Stimulated activated CD4-positive, alpha-beta T cell treated with anti-CD3 and anti-CD28 coated beads, TNF-alpha, amount 100 ng/mL, for 24 hours (primary cell): ENCODE data around the gene SFR1.

Experiments used
- DNase-seq, 3 experiments: peaks; one replicate each; pipeline ENCODE4 v3.0.0-alpha.2; 2020; ENCODE audit warnings: low read depth in 3 of 3

Gene SFR1, protein sequence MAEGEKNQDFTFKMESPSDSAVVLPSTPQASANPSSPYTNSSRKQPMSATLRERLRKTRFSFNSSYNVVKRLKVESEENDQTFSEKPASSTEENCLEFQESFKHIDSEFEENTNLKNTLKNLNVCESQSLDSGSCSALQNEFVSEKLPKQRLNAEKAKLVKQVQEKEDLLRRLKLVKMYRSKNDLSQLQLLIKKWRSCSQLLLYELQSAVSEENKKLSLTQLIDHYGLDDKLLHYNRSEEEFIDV

DNA sequence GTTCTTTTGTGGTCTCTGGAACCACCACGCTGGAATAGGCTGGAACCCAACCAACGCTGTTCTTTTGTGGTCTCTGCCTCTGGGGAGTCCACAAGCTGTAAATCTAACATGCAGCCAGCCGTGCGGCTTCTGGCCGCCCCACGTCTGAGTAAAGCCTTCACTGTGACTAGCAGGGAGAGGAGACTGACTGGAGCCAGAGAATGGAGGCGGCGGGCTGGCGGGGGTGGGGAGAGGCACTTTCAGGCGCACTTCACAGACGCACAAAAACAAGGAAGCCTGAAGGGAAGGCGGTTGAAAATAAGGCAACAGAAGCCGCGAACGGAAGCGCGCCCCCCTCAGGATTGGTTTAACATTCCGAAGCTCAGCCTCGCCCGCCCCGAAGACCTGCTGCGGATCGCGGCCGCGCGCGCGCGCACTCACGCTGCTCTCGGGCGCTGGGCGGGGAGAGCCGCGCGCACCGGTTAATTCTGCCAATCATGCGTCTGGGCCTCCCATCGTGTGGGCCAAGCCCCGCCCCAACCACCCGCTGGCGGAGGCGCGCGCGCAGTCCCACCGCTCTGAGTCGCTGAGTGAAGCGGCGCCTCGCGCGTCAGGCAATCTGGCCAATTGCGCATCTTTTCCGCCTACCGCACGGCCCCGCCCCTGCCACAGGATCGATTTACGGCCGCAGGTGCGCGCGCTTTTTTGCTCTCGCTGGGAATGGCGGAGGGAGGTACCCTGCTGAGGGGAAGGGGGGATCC is at the start of gene SFR1:
Gene SFR1 (plus strand): TSS at position 687 of the 740 bp plus-strand sequence. CDS start 13 bp downstream, at position 700.
- peak; percentile 97 to 99 (median 97) for DNase-seq

DNA sequence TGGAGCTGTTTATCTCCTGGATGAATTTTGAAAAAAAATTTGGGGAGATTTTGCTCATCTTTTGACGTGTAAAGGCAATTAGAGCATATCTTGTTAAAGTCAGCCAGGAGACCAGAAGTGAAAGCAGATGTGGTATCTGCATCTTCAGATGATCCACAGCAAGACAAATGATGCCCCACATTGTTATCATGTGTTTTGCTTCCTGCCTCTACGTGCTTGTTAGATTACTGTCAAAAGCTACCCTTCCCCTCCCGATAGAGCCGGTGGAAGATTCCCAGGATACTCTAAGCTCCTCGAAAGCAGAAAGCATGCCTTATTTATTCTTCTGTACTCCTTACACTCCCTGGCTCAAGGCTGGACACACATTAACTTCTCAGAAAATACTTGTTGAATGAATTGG is 49.2 kb upstream of the SFR1 start:
- no peak for DNase-seq

DNA sequence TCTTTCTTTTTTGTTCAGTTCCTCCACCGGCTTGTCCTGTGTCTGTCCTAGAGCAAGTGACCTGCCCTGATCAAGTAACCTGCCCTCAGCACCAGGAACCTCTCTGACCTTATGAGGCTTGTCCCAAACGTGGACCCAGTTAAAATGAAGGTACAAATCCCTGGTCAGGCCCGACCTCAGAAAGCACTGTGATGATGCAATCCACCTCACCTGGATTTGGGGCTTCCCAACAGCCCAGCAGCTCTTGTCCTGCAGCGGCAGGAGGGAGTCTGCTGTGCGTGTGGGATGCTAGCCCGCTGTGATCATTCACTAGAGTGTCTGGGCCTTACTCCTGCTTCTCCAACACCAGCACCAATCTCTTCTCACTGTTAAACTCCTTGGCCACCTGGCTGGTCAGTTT is 47.5 kb upstream of the SFR1 start:
- DNase-seq, result no peak

DNA sequence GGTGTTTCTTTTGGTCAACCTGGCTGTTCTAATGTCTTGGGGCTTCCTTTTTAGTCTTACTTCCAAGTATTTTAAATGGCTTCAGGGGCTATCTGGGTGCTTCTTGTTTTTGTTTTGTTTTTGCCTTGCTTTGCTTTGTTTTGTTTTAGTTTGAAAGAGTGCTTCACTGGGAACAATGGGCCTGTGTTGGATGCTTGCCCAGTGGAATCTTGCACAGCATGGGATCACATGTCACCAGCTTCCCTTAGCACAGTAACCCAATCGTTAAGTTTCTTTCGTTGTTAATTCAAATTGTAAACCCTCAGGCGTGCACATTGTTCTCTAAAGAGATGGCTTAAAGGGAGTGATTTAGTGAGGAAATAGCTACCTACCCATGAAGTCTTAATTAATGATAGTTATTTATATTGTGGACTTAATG is 45.2 kb upstream of the SFR1 start:
- DNase-seq, result no peak

DNA sequence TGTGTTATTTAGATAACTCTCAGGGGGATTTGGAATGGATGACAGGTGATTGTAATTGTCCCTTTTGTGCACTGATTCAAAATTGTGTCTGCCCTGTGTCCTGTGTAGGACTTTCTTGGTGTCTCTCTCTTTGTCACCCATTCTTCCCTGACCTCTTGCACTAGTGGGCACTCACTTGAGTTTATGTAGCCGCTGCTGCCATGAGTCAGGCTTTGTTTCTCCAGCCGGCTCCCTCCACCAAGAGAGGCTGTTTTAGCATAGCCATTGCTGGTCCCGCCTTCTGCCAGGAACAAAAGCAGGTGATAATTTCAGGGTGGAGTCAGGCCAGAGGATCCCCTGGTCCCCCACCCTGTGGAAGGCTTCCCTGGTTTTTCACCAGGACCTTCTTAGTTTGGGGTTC is 44.7 kb upstream of the SFR1 start:
- DNase-seq, result no peak

DNA sequence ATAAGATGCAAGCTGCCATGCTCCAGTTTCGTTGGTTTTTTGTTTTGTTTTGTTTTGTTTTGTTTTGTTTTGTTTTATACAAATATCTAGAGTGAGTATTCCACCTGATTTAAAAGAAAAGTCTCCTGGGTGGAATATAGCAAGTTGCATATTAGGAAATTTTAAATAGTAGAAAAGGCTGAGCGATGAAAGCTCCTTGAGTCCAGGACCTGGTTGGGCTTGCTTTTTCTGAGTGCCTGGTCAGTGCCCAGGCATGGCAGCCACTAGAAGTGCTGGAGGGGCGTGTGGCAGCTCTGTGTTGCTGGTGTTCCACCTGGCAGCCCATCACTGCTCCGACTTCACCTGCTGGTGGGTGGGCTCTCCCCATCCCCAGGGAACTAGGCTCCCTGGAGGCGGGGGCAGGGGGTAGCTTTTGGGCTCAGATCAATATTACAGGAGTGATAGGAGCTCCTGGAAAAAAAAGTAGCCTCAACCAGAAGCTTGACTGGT is 44.3 kb upstream of the SFR1 start:
- no peak for DNase-seq

DNA sequence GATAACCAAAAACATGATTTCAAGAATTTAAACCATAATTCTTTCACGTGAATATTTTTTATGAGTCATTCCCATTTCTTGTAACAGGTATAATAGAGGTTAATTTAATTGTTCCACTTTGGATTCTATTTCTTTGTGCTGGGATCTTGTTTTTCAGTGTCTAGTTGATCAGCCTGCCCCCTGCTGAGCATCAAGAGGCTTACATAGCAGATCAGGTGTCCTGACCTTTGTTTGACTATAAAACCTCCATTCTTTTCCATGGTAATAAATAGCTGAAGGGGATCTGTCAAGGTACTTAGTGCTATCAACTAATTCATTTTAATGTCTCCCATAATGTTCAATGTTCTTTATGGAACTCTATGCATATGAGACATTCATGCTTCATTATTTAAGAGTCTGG is 41.2 kb upstream of the SFR1 start:
- DNase-seq, result no peak

DNA sequence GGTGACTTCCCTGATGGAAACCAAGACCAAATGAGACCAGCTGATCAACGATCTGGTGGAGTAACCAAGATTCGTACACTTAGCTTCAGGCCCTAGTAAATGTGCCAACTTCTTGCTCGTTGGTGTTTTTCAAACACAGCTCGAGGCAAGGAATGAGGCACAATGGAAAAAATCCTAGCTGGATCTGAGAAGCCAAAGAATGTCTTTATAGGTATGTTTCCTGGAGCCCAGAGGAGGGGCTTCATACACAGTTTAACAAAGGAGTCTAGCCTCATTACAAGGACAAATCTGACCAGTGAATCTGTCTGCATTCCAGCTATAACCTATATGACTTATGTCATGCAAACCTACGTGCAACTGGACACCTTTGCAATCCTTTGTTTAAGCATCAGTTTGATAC is 40.0 kb upstream of the SFR1 start:
- no peak for DNase-seq

DNA sequence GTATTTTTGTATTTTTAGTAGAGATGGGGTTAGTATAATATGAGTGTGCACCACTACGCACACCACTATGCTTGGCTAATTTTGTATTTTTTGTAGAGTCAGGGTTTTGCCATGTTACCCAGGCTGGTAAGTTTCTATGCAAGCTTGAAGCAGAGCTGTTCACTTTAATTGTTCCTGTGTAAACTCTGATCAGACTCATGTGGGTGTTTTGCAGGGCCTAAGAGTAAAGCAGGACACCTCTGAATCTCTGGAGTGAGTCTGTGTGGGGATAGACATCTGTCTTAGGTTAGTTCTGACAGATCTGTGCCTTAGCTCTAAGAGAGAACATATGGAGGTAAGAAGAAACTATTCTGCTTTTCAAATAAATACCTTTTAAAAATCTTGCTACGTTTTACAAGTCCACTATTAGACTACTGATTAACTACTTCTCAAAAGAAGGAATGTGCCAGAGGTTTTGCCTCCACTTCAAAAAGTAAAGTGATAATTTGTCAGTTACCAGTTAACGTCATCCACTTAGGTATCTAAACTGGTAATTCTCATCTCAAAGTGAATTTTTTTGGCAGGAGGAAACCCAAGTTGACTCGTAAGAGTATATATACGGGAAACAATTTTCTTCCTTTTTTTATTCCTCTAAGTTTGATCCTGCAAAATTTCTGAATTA is 37.4 kb upstream of the SFR1 start:
- no peak for DNase-seq

DNA sequence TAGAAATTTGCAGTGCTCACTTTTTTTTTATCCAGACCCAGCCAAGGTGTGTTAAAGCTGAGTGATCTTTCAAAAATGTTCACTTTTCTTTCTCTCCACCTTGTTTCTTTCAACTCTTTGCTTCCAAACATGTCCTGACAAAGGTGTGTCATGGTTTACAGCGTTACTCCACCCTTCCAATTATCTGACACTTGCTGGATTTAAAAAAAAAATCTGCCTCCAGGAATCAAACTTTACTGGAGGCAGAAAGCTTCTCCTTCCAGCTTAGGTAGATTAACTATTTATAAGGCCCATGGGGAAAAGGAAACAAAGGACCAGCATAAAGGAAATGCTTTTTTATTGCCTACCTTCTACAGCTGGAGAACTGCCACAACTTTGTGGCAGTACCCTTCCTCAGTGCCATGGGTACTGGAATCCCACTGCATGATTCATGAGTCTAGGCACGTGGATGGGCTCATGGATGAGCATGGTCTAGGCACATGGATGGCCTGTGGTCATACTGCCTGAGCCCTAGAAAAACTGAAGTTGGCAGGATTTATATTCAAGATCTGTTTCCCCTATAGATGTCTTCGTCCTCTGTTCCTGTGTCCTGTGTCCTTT is 36.1 kb upstream of the SFR1 start, which contains the start of gene COL17A1:
Gene COL17A1 (minus strand): TSS at position 80 of the 600 bp plus-strand sequence. CDS start 5,207 bp downstream, outside the sequence.
- no peak for DNase-seq

DNA sequence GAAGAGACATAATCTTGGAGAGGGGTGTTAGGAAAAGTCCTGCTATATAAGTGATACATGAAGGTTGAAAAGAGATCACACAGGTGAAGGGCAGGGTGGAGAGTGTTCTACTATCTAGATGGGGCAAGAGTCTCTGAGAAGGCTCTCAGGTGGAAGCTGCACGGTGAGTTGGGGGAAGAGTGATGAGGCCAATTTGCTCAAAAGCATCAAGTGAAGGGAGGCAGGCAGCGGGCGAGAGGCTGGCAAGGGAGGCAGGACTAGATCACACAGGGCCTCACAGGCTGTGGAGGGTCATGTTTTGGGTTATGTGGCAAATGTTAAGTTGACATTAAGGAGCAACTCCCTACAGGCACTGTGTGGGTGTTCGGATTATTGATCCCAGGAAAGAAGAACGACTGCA is 33.7 kb upstream of the SFR1 start:
- no peak for DNase-seq

DNA sequence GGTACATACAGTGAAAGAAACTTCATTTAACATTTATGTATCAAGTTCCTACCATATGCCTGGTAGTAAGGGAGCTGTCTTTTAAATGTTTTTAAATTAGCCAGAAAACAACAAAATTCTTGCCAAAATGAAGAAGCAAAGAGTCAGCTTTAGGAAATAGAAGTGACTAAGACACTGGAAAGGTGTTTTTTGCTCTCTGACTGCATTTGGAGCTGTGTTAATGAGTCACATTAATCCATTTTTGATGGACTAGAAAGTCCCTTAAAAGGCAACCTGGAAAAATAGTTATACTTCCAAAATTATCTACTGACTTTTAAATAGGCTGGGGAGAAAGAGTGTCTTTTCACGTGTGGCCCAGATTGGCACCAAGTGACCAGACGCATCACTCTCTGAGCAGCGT is 32.4 kb upstream of the SFR1 start:
- no peak for DNase-seq

DNA sequence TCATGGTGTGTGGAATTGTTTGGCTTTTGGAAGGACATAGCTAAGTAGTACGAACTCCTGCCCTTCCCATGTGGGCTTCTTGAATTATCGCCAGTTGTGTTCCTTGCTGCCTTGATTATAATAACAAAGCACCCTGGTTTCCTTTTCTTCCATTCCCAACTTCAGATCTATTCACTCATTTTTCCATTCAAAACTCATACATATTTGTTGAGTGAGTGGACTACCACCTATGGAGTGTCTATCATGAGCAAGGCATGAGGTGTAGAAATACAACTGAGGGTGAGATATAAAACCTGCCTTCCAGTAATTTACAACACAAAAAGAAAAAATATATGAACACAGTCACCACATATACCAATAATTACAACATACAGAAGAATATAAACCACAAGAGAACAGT is 31.4 kb upstream of the SFR1 start:
- no peak for DNase-seq

DNA sequence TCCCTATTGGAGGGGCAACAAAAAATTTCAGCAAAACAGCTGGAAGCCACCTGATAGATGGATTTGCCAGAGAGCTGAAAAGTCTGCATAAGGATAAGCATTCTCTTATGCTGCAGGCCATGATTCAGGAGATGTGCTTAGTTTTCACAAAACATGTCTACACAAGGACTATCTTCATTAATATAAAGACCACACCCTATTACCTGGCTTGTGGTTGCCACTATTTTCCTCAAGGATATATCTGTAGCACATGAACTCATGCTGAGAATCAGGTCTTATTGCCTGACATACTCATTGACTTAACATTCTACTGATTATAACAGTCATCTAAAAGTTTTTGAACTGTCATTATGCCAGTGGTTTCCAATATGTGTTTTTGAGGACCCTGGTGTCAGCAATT is 29.2 kb upstream of the SFR1 start:
- no peak for DNase-seq

DNA sequence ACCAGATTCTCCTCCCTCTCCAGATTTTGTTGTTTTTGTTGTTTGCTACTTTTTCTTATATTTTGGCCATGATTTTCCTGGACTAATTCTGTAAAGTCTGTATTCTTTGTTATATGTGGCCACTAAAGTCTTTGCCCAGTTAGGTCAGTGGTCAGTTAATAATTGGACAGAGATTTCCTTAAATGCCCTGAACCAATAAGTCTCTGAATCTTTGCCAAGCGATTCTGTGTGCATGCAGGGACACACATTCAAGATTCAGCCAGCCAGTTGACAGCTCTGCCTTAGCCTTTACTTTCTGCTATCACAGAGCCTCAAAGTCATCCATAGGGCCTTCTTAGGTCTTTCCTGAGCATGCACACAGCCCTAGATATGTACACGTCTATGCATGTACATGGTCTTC is 25.3 kb upstream of the SFR1 start:
- DNase-seq, result no peak

DNA sequence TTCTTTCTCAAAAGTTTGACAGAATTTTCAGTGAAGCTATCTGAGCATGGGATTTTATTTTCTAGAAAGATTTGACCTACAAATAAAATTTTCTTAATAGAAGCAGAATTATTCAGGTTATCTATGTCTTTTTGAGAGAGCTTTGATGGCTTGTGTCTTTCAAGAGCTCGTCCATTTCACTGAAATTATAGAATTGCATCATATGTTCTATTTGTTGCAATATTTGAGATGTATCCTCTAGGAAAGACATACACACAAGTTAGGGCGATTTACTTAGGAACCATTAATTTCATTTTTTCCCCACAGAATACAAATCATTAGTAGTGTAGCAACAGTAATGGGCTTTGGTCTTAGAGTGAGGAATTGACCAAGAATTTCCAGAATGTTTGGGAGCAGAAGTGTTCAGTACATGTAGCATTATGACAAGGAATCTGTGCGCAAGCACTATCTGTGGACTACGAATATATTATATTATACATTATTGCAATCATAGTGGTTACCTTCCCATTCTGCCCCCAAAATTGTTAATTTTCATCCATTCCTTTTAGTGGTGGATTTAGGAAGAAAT is 23.5 kb upstream of the SFR1 start:
- DNase-seq, result no peak

DNA sequence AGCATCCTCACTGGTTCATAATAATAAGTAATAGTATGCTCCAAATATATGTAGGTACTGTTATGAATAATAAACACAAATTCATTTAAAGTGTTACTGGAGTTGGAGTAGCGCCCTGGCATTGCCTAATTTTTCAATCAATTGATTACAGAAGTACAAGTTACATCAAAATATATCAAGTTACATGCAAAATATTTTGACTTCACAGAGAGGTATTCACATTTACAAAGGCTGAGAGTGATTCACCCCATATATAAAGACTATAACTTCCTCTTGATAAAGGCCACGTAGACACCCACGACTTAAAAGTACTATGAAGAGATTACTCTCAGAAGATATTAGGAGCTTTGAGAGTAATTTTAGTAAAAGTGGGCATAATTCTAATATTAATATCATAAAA is 22.7 kb upstream of the SFR1 start:
- DNase-seq, result no peak

DNA sequence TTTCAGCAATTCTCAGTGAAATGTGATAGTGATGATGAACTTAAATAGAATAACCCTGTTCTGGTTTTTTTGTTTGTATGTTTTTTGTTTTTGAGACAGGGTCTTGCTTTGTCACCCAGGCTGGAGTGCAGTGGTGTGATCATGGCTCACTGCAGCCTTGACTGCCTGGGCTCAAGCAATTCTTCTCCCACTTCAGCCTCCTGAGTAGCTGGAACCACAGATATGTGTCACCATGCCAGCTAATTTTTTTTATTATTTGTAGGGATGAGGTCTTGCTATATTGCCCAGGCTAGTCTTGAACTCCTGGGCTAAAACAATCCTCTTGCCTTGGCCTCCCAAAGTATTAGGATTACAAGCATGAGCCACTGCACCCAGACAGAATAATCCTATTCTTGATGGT is 22.0 kb upstream of the SFR1 start:
- no peak for DNase-seq

DNA sequence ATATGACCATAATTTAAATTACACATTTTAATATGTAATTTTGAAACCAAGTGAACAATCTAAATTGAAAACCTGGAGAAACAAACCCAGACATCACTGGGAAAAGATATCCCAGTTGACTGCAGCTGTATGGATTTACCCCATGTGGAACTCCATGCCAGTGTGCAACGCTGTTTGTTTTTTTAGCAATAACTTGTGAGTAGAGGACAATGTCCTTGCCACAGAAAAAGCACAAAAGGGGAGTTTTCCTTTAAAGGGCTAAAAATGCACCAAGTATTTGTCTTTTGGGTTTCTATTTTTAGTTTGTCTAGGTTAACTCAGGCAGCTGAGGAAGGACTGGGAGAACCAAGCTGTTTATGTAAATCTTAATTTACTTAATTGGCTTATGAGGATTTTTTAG is 21.2 kb upstream of the SFR1 start:
- no peak for DNase-seq

DNA sequence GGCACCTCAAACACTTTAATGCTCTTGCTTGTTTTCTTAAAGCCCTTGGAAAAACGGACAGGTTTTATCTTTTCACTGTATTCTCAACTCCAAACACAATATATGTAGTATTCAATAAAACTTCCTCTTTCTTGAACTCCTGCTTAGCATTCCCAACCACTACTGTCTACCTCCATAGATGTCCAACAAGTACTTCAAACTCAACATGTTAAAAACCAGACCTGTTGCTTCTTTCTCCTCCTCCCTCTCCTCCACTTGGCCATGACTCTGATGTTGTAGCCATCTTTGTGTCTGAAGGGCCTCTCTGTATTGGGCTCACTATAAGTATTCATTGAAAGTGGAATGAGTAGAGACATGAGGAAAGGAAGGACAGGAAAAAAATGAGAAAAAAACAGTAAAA is 20.1 kb upstream of the SFR1 start:
- DNase-seq, result no peak

DNA sequence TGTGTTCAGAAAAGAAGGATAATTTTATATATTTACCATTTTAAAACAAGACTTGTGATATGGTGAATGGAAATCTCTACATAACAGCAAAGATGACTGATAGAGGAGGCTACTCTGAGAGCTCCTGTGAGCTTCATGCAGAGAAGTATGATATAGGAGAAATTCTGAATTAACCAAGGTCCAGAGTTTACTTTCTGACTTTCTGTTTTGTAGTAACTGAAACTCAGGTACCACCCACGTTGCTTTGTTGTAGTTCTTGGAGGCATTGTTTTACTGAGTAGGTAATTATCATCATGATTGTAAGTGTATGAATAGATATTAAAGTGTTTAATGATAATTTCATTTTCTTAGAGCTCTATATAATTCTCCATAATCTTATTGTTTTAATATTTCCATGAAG is 18.0 kb upstream of the SFR1 start:
- DNase-seq, result no peak

DNA sequence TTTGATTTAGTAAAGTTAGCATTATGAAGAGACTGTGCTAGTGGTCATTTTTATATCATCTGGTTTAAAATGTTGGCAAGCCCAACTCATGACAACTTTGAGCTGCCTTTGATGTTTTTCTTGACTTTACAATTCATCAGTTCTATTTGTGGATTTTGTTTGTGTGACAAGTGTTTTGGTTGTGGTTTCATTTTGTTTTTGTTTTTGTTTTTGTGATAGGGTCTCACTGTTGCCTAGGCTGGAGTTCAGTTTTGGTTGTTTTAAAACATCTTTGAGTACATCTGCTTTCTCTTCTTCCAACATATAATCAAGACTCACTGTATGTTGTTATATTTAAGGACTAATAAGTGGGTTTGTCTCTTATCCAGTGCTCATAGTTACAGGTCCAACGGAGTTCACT is 17.6 kb upstream of the SFR1 start:
- no peak for DNase-seq
